GM06990 (cell line): ENCODE results near the gene IRF1.

Source experiments
- DNase-seq: peaks from one replicate; pipeline ENCODE4 v3.0.0-alpha.2; 2011; ENCODE audit not compliant: insufficient read length; ENCODE audit errors: extremely low read depth
- H3K27me3 ChIP-seq: replicated peaks from 2 replicates; pipeline ENCODE4 v1.6.0; 2011; ENCODE audit warnings: low read length; ENCODE audit not compliant: control insufficient read depth, insufficient read depth
- H3K36me3 ChIP-seq: 2 replicates; pipeline ENCODE4 v1.5.1; 2011; ENCODE audit warnings: low read length; ENCODE audit not compliant: control insufficient read depth, insufficient read depth
- H3K4me3 ChIP-seq: replicated peaks from 2 replicates; pipeline ENCODE4 v1.5.1; 2011; ENCODE audit warnings: low read depth, mild to moderate bottlenecking, control low read depth, low read length
- CTCF ChIP-seq: IDR thresholded peaks from 2 replicates; pipeline ENCODE4 v1.5.1; 2011; ENCODE audit warnings: low read length, control low read depth, mild to moderate bottlenecking, inconsistent platforms; ENCODE audit not compliant: insufficient read depth, poor library complexity, severe bottlenecking

IRF1 gene

GRCh38 chr5:132495667-132496190 lies 5.2 kb upstream of the IRF1 start:
- TF ChIP-seq CTCF = peak; percentile 21
- H3K4me3 ChIP-seq = peak overlapping the region; percentile 80
- peak; percentile 87 for DNase-seq
- no peaks in the 10 kb centered on the region for H3K36me3 ChIP-seq
- no peaks in the 10 kb centered on the region for H3K27me3 ChIP-seq

DNA sequence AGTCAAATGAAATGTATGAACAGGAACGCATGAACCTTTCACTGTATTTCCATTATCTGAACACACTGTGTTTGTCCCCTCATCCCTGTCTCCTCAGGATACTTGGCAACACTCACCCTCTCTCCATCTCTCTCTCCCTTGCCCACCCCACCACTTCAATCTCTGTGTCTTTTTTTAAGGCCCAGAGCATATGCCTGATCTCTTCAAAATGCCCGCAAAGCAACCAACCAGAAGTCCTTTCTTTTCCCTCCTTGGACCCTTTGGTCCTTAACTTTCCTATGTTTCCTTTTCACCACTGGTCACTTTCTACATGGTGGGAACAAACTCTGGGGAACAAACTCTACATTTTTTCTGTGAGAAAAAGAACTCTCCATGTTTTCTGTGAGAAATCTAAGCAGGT lies 3.2 kb upstream of the IRF1 start:
- Histone ChIP-seq H3K27me3 (no peaks in the 10 kb centered on the region), H3K4me3 (no peak overlapping the region), H3K36me3 (peaks cover under 1% of the 10 kb centered on the region; the same call in 1 of the 2 replicates)
- TF ChIP-seq CTCF = no peak
- no peak for DNase-seq

DNA sequence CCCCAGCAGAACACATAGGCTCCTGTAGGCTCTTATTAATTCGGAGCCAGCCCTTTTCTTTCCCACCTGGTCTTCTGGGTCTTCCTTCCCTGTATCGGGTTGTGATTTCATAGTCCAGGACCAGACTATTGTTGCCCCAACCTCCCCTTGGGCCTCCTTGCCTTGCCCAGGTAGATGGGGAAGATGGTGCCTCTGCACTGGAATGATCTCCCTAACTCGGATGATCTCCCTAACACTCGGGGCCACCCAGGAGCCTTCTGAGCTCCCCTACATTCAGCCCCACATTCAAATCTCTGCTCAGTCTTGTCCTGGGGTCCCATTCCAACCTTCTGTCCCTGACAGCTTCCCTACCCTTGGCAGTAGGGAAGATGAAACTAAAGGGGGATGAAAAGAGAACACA lies 2.7 kb upstream of the IRF1 start:
- Histone ChIP-seq H3K36me3 (peaks cover 3% of the 10 kb centered on the region), H3K27me3 (no peaks in the 10 kb centered on the region), H3K4me3 (no peak overlapping the region)
- no peak for DNase-seq
- TF ChIP-seq CTCF = no peak

DNA sequence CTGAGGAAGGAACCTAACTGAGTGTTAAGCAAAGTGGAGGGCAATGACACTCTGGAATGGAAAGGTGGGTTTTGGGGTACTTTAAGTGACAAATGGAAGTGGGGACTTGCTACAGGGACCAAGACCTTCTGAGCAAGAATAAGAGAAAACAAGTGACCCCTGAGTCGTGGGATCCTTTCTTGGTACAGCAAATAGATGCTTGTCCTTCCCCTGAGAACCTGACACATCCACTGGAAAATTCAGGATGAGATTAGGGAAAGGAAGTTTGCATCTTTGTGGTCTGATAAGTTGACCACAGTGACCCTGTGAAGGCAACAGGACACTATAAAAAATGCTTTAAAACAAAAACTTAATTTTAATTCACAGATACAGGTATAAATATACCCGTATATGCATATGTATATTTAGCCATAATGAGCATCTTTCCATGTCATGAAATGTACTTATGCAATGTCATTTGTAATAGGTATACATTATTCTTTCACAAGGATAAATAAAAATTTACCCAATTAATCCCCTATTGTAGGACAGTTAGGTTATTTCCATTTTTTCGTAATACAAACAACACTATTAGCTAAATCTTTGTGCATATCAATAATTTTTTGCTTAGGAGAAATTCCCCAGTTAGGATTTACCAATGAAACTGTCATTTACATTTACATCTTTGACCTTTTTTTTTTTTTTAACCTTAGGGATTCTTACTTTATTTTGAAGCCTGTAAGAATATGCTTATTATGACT lies 2.0 kb upstream of the IRF1 start:
- DNase-seq = no peak
- Histone ChIP-seq H3K36me3 (peaks cover 8% of the 10 kb centered on the region), H3K27me3 (no peaks in the 10 kb centered on the region), H3K4me3 (no peak overlapping the region)
- no peak for TF ChIP-seq CTCF

DNA sequence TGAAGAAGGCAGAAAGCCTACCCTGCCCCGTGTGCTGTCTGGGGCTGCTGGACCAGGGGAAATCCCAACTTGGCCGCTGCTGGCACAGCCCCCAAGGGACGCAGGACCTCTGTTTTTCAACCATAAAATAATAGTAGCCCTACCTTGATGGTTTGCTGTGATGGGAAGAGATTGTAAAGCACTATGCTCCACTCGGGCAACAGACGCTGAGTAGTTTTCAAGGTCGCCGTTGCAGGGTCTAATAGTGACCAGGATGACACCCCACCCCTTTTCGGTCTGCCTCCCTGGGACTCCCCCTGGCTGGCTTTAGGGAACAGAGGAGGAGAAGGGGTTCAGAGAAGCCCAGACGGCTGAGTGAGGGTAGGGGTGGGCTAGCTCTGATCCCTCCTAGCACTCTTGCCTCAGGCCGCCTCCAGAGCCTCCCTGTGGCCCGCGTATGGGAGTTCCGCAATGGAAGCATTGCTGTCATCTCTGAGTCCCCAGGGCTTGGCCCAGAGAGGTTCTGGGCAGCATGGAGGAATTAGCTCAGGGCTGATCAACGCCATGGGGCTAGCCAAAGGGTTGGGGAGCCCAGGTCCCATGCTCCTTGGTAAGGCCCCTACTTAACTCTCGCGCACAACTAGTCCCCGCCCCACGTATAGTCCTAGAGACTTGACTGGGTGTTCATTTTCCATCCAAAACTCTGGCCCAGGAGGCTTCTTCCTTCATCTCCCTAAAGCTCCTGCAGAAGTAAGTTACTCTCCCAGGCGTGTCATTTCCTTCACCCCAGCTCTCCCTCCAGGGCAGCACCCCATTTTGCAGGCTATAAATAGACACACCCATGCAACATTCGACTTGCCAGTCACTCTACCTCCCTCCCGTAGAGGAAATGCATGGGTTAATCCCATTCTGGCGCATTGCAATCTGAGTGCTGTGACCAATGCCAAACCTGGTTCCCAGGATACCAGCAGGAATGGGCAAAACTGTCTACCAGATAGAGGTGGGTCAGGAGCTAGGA lies 1.1 kb upstream of the IRF1 start:
- Histone ChIP-seq H3K27me3 (no peaks in the 10 kb centered on the region), H3K4me3 (peak overlapping the region; percentile 72), H3K36me3 (peaks cover 17% of the 10 kb centered on the region)
- DNase-seq = no peak
- no peak for TF ChIP-seq CTCF
